Astrocyte of the cerebellum (primary cell): ENCODE data around the gene PFDN4.

Source experiments
- DNase-seq: peaks from one replicate; pipeline ENCODE4 v3.0.0-alpha.2; 2011; ENCODE audit warnings: low read depth
- H3K4me3 ChIP-seq: 2 replicates; pipeline ENCODE4 v1.5.1; 2011; ENCODE audit warnings: mild to moderate bottlenecking, low read depth, low read length, moderate library complexity
- in situ Hi-C: cut with HindIII; loops from 2 replicates; pipeline ENCODE4 v1.10.0; 2017; ENCODE audit warnings: low sequenced_read_pairs
- TF ChIP-seq, protein P1 (sequence below): IDR thresholded peaks from 2 replicates; pipeline ENCODE4 v1.5.1; 2012; ENCODE audit warnings: low read length, low read depth, moderate library complexity, mild to moderate bottlenecking; ENCODE audit errors: missing control alignments

PFDN4 gene

DNA sequence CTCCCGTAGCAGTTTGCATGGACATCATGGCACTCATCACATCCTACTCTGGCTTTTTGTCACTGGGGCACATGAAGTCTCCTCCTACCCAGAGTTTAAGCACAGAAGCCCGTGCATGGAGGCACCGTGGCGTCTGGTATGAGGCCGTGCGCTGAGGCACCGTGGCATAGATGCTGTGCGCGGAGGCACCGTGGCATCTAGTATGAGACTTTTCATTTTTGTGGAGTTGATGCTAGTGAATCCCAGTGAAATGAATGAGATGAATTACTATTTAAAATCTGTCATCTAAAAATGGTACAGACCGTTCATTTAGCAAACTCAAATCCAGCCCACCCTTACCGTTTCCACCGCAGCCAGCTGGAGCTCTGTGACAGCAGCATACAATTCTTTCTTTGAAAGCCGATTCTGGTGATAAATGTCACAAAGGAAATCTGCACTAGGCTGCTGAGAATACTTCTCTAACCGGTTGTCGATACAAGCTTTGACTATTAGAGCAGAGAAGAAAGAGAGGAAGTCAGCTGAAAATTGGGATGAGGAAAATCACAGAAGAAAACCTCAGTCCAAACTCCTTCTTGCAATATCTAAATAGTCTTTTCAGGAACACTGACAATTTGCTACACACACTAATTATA is 45.4 kb upstream of the PFDN4 start:
- in situ Hi-C loops, result no loop called here

DNA sequence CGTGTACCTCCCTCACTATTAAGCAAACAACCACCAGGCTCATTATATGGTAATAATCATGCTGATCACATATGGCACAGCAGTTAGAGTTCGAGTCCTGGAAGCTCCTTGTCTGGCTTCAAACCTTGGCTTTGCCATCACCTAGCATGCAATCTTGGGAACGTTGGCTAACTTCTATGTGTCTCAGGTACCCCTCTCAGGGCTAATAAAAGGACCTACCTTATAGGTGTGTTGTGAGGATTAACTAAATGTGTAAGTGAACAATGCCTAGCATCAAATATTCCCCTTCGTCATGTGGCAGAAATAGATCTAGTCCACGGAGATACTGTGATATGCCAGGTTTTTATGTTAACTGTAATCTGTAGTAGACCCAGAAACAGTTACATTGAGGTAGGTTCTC is 44.5 kb upstream of the PFDN4 start:
- no peak for DNase-seq
- TF ChIP-seq, protein P1, sequence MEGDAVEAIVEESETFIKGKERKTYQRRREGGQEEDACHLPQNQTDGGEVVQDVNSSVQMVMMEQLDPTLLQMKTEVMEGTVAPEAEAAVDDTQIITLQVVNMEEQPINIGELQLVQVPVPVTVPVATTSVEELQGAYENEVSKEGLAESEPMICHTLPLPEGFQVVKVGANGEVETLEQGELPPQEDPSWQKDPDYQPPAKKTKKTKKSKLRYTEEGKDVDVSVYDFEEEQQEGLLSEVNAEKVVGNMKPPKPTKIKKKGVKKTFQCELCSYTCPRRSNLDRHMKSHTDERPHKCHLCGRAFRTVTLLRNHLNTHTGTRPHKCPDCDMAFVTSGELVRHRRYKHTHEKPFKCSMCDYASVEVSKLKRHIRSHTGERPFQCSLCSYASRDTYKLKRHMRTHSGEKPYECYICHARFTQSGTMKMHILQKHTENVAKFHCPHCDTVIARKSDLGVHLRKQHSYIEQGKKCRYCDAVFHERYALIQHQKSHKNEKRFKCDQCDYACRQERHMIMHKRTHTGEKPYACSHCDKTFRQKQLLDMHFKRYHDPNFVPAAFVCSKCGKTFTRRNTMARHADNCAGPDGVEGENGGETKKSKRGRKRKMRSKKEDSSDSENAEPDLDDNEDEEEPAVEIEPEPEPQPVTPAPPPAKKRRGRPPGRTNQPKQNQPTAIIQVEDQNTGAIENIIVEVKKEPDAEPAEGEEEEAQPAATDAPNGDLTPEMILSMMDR, result no peak
- in situ Hi-C loops, result no loop called here
- H3K4me3 ChIP-seq, result no peak overlapping the region

More for the DNA sequence above, 45.4 kb upstream of the PFDN4 start:
- TF ChIP-seq, protein P1, result no peak
- H3K4me3 ChIP-seq, result no peak overlapping the region
- DNase-seq, result no peak

- in situ Hi-C loops, result no loop called here
- H3K4me3 ChIP-seq, result no peak overlapping the region
- DNase-seq, result no peak
- TF ChIP-seq, protein P1, result no peak
Measured at GRCh38 chr20:54165014-54165413, 42.9 kb upstream of the PFDN4 start.

DNA sequence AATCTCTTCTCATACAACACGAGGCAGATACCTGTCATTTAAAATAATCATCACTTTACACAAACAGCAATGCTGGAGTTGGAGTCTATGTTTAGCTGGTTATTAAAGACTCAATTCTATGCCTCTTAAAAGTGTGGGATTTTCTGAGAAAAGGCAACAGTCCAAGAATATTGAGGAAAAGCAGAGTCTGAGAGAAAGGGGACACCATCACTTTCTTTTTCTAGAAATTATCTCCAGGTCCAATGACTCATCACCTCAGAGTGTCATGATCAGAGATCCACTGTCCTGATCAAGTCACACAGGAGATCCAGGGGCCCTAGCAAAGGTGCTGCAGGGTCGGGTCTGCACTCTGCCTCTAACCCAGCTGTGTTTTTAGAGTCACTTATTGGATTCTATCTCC is 42.1 kb upstream of the PFDN4 start:
- DNase-seq, result no peak
- in situ Hi-C loops, result no loop called here
- TF ChIP-seq, protein P1, result no peak
- H3K4me3 ChIP-seq, result no peak overlapping the region

- in situ Hi-C loops, result no loop called here
- DNase-seq, result no peak
- TF ChIP-seq, protein P1, result no peak
- no peak overlapping the region for H3K4me3 ChIP-seq
Measured at GRCh38 chr20:54166987-54167662, 40.8 kb upstream of the PFDN4 start.

DNA sequence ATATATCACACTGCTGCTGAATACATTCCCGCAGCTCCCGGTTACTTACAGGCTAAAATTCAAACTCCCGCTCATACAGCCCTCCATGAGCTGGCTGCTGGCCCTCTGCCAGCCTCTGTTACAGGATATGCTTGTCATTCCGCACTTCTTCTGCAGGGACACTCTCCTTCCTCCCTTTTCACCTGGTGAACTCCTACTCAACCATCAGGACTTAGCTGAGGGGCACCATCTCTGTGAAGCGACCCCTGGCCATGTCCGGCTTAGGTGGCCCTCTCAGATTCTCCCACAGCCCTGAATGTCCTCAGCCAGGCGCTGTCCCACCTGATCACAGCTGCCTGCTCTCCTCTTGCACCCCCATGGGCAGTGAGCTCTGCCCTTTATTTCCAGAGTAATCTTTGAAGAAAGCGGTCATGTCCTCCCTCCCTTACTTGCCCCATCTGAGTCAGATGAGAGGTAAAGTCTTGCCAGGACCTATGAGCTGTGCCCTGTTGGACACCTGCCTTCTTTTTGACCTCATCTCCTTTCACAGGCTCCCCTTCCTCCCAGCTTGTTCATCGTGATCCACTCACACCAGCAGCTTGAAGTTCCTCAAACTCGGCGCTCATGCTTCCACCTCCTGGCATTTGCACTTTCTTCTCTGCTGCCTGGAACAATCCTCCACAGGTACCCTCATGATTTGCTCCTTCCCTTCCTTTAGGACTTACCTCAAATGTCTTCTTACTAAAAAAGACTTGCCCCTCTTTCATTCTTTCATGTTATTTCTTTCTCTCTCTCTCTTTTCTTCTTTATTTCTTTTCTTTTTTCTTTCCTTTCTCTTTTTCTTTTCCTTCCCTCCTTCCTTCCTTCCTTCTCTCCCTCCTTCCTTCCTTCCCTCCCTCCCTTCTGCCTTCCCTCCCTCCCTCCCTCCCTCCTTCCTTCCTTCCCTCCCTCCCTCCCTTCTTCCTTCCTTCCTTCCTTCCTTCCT is 39.7 kb upstream of the PFDN4 start:
- no peak for DNase-seq
- no peak overlapping the region for H3K4me3 ChIP-seq
- TF ChIP-seq, protein P1, result no peak
- in situ Hi-C loops, result no loop called here
